ENCODE results near the gene PDIA5. TPM values are rescaled to one million over a fixed set of nuclear protein-coding genes. Genes with fewer than 3 reads are reported as not detected.

Gene PDIA5
- total RNA-seq, 1 experiment from 2014 or later, result 50.8 TPM

- intact Hi-C loops (cut with micrococcal nuclease), result no loop called here
- CTCF ChIA-PET, result no interaction called here
- no peak overlapping the region for H3K27ac ChIP-seq (ENCODE audit: low read depth, low read length)
Measured at GRCh38 chr3:123104550-123104949, 37.7 kb downstream of the PDIA5 start.

GRCh38 chr3:123105201-123106189 is 38.7 kb downstream of the PDIA5 start:
- peaks cover 43 to 68% of the 10 kb centered on the region in 2 experiments for H3K36me3 ChIP-seq (ENCODE audit: control insufficient read depth in 1 of 2, insufficient read depth in 2 of 2, low read length in 2 of 2)
- no peak overlapping the region for H3K4me3 ChIP-seq (replicated peaks in 1 of 2; ENCODE audit: low read depth in 1 of 2, low read length in 2 of 2)
- ChIA-PET RAD21 (ENCODE audit: low non-redundant PET in 1 of 2, low total read pairs in 2 of 2, uncharacterized antibody in 2 of 2, unreplicated experiment in 2 of 2) (no interaction called here), POLR2A (no interaction called here), CTCF (no interaction called here)
- no peak overlapping the region for H3K9ac ChIP-seq (ENCODE audit: low read length)
- H4K20me1 ChIP-seq (ENCODE audit: insufficient read depth), result no peaks in the 10 kb centered on the region
- H3K4me1 ChIP-seq (ENCODE audit: control insufficient read depth in 1 of 2, insufficient read depth in 2 of 2, low read length in 2 of 2), result peaks cover 0 to 11% of the 10 kb centered on the region in 2 experiments; a peak in 2 of 4 replicates
- no peak overlapping the region for H2AFZ ChIP-seq (ENCODE audit: low read depth, low read length, poor library complexity, severe bottlenecking)
- H3K9me2 ChIP-seq (ENCODE audit: insufficient read depth), result no peaks in the 10 kb centered on the region
- no peak overlapping the region for H3K4me2 ChIP-seq (ENCODE audit: low read length)
- BruUV-seq (replicated peaks), result no TSS peak
- intact Hi-C loops (cut with micrococcal nuclease), result no loop called here
- no peaks in the 10 kb centered on the region for H3K9me3 ChIP-seq (ENCODE audit: control insufficient read depth in 1 of 2, insufficient read depth in 1 of 2, low read depth in 1 of 2, low read length in 2 of 2)
- H3K27ac ChIP-seq (ENCODE audit: low read depth, low read length), result no peak overlapping the region
- no peak for ATAC-seq
- no peak for DNase-seq (ENCODE audit: low read depth, low spot score)
- H3K79me2 ChIP-seq (ENCODE audit: insufficient read depth, low read length), result peaks cover 3% of the 10 kb centered on the region; the same call in 1 of the 2 replicates
- no peaks in the 10 kb centered on the region for H3K27me3 ChIP-seq (ENCODE audit: insufficient read depth, low read length)
- no peak for TF ChIP-seq MAX (IDR thresholded peaks at IDR 0.05)
- TF ChIP-seq JUND (IDR thresholded peaks at IDR 0.05), result no peak
- no peak for TF ChIP-seq ATF3 (IDR thresholded peaks at IDR 0.05)
- no peak for TF ChIP-seq EZH2phosphoT487 (IDR thresholded peaks at IDR 0.05; ENCODE audit: borderline replicate concordance)
- TF ChIP-seq SP1 (IDR thresholded peaks at IDR 0.05; ENCODE audit: low read depth), result no peak
- no peak for TF ChIP-seq ZFX (IDR thresholded peaks at IDR 0.05)
- no peak for TF ChIP-seq FOSL1 (IDR thresholded peaks at IDR 0.05; ENCODE audit: low read depth)
- no peak for TF ChIP-seq EZH2 (IDR thresholded peaks at IDR 0.05)
- no peak for TF ChIP-seq CTCF (IDR thresholded peaks at IDR 0.05 in 2 of 3, conservative IDR thresholded peaks at IDR 0.05 in 1 of 3; ENCODE audit: borderline replicate concordance in 1 of 3, insufficient read depth in 1 of 3, low read depth in 2 of 3, low read length in 2 of 3)
- no peak for TF ChIP-seq SRF (IDR thresholded peaks at IDR 0.05; ENCODE audit: low read depth)
- TF ChIP-seq YY1 (IDR thresholded peaks at IDR 0.05; ENCODE audit: extremely low read depth, insufficient replicate concordance, low read depth, low read length), result no peak
- TF ChIP-seq CEBPB (IDR thresholded peaks at IDR 0.05; ENCODE audit: low read depth), result no peak
- no peak for TF ChIP-seq CBX3 (IDR thresholded peaks at IDR 0.05; ENCODE audit: low read depth)
- TF ChIP-seq POLR2A (IDR thresholded peaks at IDR 0.05; ENCODE audit: borderline replicate concordance, extremely low read depth, insufficient read depth, insufficient read length), result no peak
- no peak for TF ChIP-seq SIN3A (IDR thresholded peaks at IDR 0.05; ENCODE audit: low read depth)

More at GRCh38 chr3:123104550-123104949, 37.7 kb downstream of the PDIA5 start:
- peaks cover 0 to 11% of the 10 kb centered on the region in 2 experiments; a peak in 2 of 4 replicates for H3K4me1 ChIP-seq (ENCODE audit: control insufficient read depth in 1 of 2, insufficient read depth in 2 of 2, low read length in 2 of 2)
- 0 out of 2 replicates have a peak, but pooled peaks have one; percentile 50 for ATAC-seq
- no peaks in the 10 kb centered on the region for H3K27me3 ChIP-seq (ENCODE audit: insufficient read depth, low read length)
- peak overlapping the region; percentile 20; the same call in 1 of the 2 replicates for H3K4me2 ChIP-seq (ENCODE audit: low read length)
- H3K79me2 ChIP-seq (ENCODE audit: insufficient read depth, low read length), result peaks cover 6% of the 10 kb centered on the region; the same call in 1 of the 2 replicates
- H3K9me2 ChIP-seq (ENCODE audit: insufficient read depth), result no peaks in the 10 kb centered on the region
- no peak for TF ChIP-seq EGR1 (IDR thresholded peaks at IDR 0.05; ENCODE audit: low read depth)
- no peak for TF ChIP-seq YY1 (IDR thresholded peaks at IDR 0.05; ENCODE audit: extremely low read depth, insufficient replicate concordance, low read depth, low read length)
- TF ChIP-seq SP1 (IDR thresholded peaks at IDR 0.05; ENCODE audit: low read depth), result no peak
- TF ChIP-seq JUND (IDR thresholded peaks at IDR 0.05), result peak; percentile 40; the same call in 1 of the 2 replicates
- no peak for TF ChIP-seq SIN3A (IDR thresholded peaks at IDR 0.05; ENCODE audit: low read depth)
- TF ChIP-seq ZFX (IDR thresholded peaks at IDR 0.05), result no peak
- no peak for TF ChIP-seq MAX (IDR thresholded peaks at IDR 0.05)
- TF ChIP-seq FOSL1 (IDR thresholded peaks at IDR 0.05; ENCODE audit: low read depth), result peak; percentile 37; the same call in 1 of the 2 replicates
- BruUV-seq (replicated peaks), result no TSS peak
- no peak overlapping the region for H3K4me3 ChIP-seq (replicated peaks in 1 of 2; ENCODE audit: low read depth in 1 of 2, low read length in 2 of 2)
- RAD21 ChIA-PET (ENCODE audit: low non-redundant PET in 1 of 2, low total read pairs in 2 of 2, uncharacterized antibody in 2 of 2, unreplicated experiment in 2 of 2), result no interaction called here
- POLR2A ChIA-PET, result no interaction called here
- no peak overlapping the region for H3K9ac ChIP-seq (ENCODE audit: low read length)
- H3K9me3 ChIP-seq (ENCODE audit: control insufficient read depth in 1 of 2, insufficient read depth in 1 of 2, low read depth in 1 of 2, low read length in 2 of 2), result no peaks in the 10 kb centered on the region
- DNase-seq (ENCODE audit: low read depth, low spot score), result no peak
- H2AFZ ChIP-seq (ENCODE audit: low read depth, low read length, poor library complexity, severe bottlenecking), result no peak overlapping the region
- H4K20me1 ChIP-seq (ENCODE audit: insufficient read depth), result no peaks in the 10 kb centered on the region
- H3K36me3 ChIP-seq (ENCODE audit: control insufficient read depth in 1 of 2, insufficient read depth in 2 of 2, low read length in 2 of 2), result peaks cover 34 to 63% of the 10 kb centered on the region in 2 experiments

All from HCT116 (cell line).